ENCODE measurements around the gene TRAPPC6A.

DNA sequence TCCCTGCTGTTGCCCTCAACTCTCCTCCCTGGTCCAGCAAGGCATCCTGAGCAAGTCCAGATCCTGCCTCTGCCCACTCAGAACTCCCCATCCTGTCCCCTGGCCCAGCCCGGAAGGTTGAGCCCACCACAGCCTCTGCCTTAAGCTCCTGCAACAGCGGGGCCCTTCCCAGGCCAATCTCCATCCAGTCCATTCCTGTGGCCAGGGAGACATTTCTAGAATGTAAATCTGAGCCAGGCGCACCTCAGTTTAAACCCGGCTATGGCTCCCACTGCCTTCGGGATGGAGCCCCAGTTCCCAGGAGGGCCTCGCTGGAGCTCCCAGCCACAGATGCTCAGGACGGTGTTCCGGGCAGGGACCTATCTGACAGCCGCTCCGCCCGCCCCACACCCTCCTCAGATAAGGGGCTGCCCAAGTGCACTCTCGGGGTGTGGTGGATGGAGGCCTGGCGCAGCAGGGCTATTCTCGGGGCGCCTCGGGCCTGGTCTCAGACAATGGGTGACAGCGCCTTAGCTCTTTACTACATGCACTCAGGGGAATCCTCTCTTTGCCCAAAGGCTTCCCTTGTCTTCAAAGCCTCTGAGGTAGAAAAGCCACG lies 5.3 kb downstream of the TRAPPC6A start:
- TF ChIP-seq POLR2AphosphoS5 (IDR thresholded peaks at IDR 0.05; ENCODE audit: low read depth, low read length), result no peak
- no peak for TF ChIP-seq TAF1 (IDR thresholded peaks at IDR 0.05; ENCODE audit: borderline replicate concordance, low read depth, low read length)

Data from GM12892 (cell line).